A549 (cell line): ENCODE measurements around the gene DYNC1LI2.

Experiments
- CHD4 ChIP-seq: fragments of 200-600 bp; sonication (generic); IDR thresholded peaks from 2 replicates; pipeline ENCODE4 v1.6.1; 2016; ENCODE audit warnings: antibody characterized with exemption, mild to moderate bottlenecking, borderline replicate concordance
- ELK1 ChIP-seq: fragments of 150-350 bp; IDR thresholded peaks from 2 replicates; pipeline ENCODE4 v1.6.1; 2014; ENCODE audit warnings: low read depth, mild to moderate bottlenecking, low read length
- FOSL2 ChIP-seq, 2 experiments: fragments of 450-650 bp in 1 of 2; fragments of >200 bp in 1 of 2; sonication (Bioruptor Twin) in 1 of 2; formaldehyde crosslinking; IDR thresholded peaks; 2 replicates each; pipeline versions ENCODE4 v1.5.0 to v1.6.1; 2016 to 2020; ENCODE audit warnings: mild to moderate bottlenecking in 1 of 2, moderate library complexity in 1 of 2
- GATA3 ChIP-seq: IDR thresholded peaks from 2 replicates; pipeline ENCODE4 v1.6.1; 2012; ENCODE audit warnings: borderline replicate concordance
- MAZ ChIP-seq: fragments of 150-350 bp; IDR thresholded peaks from 2 replicates; pipeline ENCODE4 v1.6.1; 2014; ENCODE audit warnings: antibody characterized with exemption, low read depth, low read length, borderline replicate concordance
- NFE2L2 ChIP-seq: fragments of 150-350 bp; conservative IDR thresholded peaks from 2 replicates; pipeline ENCODE4 v1.6.1; 2014; ENCODE audit warnings: low read length
- NR3C1 ChIP-seq: fragments of >200 bp; sonication (Bioruptor Twin); formaldehyde crosslinking; IDR thresholded peaks from 3 replicates; pipeline ENCODE4 v1.6.1; 2017
- POLR2A ChIP-seq: IDR thresholded peaks from 2 replicates; pipeline ENCODE4 v1.6.1; 2012; ENCODE audit warnings: mild to moderate bottlenecking, low read length
- RAD21 ChIP-seq, 2 experiments: fragments of >200 bp in 1 of 2; sonication (Bioruptor Twin) in 1 of 2; formaldehyde crosslinking in 1 of 2; IDR thresholded peaks in 1 of 2; conservative IDR thresholded peaks in 1 of 2; 2 replicates in 1 of 2; 3 replicates in 1 of 2; pipeline ENCODE4 v1.6.1; 2012 to 2018; ENCODE audit warnings: inconsistent platforms in 1 of 2
- SMC3 ChIP-seq: fragments of >200 bp; sonication (Bioruptor Twin); formaldehyde crosslinking; IDR thresholded peaks from 3 replicates; pipeline ENCODE4 v1.6.1; 2018; ENCODE audit warnings: inconsistent platforms
- TF ChIP-seq, protein P1 (sequence below): fragments of 200-600 bp; sonication (generic); IDR thresholded peaks from 2 replicates; pipeline ENCODE4 v1.6.1; 2016; ENCODE audit warnings: antibody characterized with exemption, mild to moderate bottlenecking, moderate library complexity
- TF ChIP-seq, protein P2 (sequence below): fragments of >200 bp; sonication (Bioruptor Twin); formaldehyde crosslinking; IDR thresholded peaks from 3 replicates; pipeline ENCODE4 v1.5.1; 2016
- TF ChIP-seq, protein P3 (sequence below): fragments of 250-450 bp; sonication (Bioruptor Pico); IDR thresholded peaks from 2 replicates; pipeline ENCODE4 v1.5.0; 2020; ENCODE audit warnings: low read depth, mild to moderate bottlenecking, moderate library complexity

- TF ChIP-seq, protein P1, sequence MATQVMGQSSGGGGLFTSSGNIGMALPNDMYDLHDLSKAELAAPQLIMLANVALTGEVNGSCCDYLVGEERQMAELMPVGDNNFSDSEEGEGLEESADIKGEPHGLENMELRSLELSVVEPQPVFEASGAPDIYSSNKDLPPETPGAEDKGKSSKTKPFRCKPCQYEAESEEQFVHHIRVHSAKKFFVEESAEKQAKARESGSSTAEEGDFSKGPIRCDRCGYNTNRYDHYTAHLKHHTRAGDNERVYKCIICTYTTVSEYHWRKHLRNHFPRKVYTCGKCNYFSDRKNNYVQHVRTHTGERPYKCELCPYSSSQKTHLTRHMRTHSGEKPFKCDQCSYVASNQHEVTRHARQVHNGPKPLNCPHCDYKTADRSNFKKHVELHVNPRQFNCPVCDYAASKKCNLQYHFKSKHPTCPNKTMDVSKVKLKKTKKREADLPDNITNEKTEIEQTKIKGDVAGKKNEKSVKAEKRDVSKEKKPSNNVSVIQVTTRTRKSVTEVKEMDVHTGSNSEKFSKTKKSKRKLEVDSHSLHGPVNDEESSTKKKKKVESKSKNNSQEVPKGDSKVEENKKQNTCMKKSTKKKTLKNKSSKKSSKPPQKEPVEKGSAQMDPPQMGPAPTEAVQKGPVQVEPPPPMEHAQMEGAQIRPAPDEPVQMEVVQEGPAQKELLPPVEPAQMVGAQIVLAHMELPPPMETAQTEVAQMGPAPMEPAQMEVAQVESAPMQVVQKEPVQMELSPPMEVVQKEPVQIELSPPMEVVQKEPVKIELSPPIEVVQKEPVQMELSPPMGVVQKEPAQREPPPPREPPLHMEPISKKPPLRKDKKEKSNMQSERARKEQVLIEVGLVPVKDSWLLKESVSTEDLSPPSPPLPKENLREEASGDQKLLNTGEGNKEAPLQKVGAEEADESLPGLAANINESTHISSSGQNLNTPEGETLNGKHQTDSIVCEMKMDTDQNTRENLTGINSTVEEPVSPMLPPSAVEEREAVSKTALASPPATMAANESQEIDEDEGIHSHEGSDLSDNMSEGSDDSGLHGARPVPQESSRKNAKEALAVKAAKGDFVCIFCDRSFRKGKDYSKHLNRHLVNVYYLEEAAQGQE, result no peak
- no peak for TF ChIP-seq POLR2A
- TF ChIP-seq, protein P2, sequence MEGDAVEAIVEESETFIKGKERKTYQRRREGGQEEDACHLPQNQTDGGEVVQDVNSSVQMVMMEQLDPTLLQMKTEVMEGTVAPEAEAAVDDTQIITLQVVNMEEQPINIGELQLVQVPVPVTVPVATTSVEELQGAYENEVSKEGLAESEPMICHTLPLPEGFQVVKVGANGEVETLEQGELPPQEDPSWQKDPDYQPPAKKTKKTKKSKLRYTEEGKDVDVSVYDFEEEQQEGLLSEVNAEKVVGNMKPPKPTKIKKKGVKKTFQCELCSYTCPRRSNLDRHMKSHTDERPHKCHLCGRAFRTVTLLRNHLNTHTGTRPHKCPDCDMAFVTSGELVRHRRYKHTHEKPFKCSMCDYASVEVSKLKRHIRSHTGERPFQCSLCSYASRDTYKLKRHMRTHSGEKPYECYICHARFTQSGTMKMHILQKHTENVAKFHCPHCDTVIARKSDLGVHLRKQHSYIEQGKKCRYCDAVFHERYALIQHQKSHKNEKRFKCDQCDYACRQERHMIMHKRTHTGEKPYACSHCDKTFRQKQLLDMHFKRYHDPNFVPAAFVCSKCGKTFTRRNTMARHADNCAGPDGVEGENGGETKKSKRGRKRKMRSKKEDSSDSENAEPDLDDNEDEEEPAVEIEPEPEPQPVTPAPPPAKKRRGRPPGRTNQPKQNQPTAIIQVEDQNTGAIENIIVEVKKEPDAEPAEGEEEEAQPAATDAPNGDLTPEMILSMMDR, result no peak
- TF ChIP-seq, protein P3, sequence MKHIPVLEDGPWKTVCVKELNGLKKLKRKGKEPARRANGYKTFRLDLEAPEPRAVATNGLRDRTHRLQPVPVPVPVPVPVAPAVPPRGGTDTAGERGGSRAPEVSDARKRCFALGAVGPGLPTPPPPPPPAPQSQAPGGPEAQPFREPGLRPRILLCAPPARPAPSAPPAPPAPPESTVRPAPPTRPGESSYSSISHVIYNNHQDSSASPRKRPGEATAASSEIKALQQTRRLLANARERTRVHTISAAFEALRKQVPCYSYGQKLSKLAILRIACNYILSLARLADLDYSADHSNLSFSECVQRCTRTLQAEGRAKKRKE, result no peak
- TF ChIP-seq RAD21 (conservative IDR thresholded peaks at IDR 0.05 in 1 of 2, IDR thresholded peaks at IDR 0.05 in 1 of 2), result no peak
- TF ChIP-seq SMC3, result no peak
- TF ChIP-seq NR3C1, result no peak
- TF ChIP-seq NFE2L2, result no peak
- TF ChIP-seq MAZ, result no peak
- no peak for TF ChIP-seq ELK1
- no peak for TF ChIP-seq CHD4
- TF ChIP-seq GATA3, result no peak
- TF ChIP-seq FOSL2 (IDR thresholded peaks at IDR 0.05), result no peak
- no peak for TF ChIP-seq FOSL2 (CRISPR knock-in tag; IDR thresholded peaks at IDR 0.05)
These were observed 36.0 kb upstream of the DYNC1LI2 start for GRCh38 chr16:66787427-66787826.
